Adrenal gland (tissue), 5 donors: Measurements from ENCODE around the gene WNT4.

Experiments used
- CTCF ChIP-seq, 6 experiments: fragments of 450-650 bp in 4 of 6; fragments of 200-600 bp in 2 of 6; sonication (generic) in 1 of 6; IDR thresholded peaks; 1 replicate in 5 of 6; 2 replicates in 1 of 6; pipeline versions ENCODE4 v1.5.1 to v1.8.0; 2016 to 2021; ENCODE audit warnings: antibody characterized with exemption in 6 of 6, mild to moderate bottlenecking in 2 of 6, moderate library complexity in 1 of 6
- POLR2A ChIP-seq, 2 donors: fragments of 450-650 bp; IDR thresholded peaks; one replicate each; pipeline ENCODE4 v1.6.1; 2017; ENCODE audit warnings: antibody characterized with exemption in 2 of 2, mild to moderate bottlenecking in 2 of 2, moderate library complexity in 1 of 2
- donor health status: DM: no; HTN: no; CAD: no.

- TF ChIP-seq CTCF (IDR thresholded peaks at IDR 0.05) (no peak), POLR2A (IDR thresholded peaks at IDR 0.05) (no peak)
Observed at GRCh38 chr1:22112554-22112953, 30.3 kb downstream of the WNT4 start.
